ENCODE measurements around the gene MYLK4. TPM values are rescaled to one million over a fixed set of nuclear protein-coding genes. Genes with fewer than 3 reads are reported as not detected.

The MYLK4 gene
- total RNA-seq, 4 donors from 2014 or later = 0.65 to 1.5 (median 0.93) TPM

DNA sequence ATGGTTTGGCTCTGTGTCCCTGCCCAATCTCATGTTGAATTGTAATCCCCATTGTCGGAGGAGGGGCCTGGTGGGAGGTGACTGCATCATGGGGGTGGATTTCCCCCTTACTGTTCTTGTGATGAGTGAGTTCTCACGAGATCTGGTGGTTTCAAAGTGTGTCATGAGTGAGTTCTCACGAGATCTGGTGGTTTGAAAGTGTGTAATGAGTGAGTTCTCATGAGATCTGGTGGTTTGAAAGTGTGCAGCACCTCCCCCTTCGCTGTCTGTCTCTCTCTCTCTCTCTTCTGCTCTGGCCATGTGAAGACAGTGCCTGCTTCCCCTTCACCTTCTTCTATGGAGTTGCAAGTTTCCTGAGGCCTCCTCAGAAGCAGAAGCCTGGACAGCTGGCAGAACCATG lies 87.6 kb downstream of the MYLK4 start:
- TF ChIP-seq, protein P1, sequence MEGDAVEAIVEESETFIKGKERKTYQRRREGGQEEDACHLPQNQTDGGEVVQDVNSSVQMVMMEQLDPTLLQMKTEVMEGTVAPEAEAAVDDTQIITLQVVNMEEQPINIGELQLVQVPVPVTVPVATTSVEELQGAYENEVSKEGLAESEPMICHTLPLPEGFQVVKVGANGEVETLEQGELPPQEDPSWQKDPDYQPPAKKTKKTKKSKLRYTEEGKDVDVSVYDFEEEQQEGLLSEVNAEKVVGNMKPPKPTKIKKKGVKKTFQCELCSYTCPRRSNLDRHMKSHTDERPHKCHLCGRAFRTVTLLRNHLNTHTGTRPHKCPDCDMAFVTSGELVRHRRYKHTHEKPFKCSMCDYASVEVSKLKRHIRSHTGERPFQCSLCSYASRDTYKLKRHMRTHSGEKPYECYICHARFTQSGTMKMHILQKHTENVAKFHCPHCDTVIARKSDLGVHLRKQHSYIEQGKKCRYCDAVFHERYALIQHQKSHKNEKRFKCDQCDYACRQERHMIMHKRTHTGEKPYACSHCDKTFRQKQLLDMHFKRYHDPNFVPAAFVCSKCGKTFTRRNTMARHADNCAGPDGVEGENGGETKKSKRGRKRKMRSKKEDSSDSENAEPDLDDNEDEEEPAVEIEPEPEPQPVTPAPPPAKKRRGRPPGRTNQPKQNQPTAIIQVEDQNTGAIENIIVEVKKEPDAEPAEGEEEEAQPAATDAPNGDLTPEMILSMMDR (IDR thresholded peaks at IDR 0.05; ENCODE audit: low read depth) = no peak

DNA sequence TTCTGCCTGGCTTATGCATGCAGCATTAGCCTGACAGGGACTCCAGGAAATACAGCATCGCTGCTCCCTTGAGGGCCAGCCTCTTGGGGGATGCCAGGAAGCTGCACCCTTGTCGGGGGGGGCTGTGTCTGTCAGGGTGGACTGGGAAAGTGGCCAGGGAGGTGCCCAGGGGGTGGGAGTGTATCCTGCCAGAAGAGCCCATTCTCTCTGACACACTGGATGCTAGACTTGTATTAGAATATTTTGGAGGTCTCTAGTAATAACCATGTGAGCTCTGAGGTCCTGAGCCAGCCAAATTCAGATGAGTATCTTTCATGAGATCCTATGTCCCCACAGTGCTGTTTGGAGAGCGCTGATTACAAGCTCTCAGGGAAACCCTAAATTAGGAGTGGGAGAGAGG lies 89.1 kb downstream of the MYLK4 start:
- TF ChIP-seq, protein P1 (IDR thresholded peaks at IDR 0.05; ENCODE audit: low read depth) = no peak

DNA sequence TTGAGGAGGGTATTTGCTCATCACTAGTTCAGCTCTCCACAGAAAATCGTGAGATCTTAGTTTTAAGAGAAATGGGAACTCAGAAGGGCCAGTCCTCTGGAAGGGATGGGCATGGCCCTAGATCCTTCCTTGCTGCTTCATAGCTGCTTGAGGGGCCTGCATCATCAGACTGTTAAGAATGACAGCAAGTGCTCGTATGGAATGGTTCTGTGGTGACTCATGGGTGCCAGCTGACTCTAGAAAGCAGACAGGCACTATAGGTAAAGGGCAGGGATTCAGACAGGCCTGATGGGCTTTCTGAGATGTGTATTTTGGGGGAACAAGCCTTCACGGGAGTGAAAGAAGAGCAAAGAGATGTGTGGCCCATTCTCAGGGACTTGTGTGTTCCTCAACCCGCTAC lies 90.8 kb downstream of the MYLK4 start:
- TF ChIP-seq, protein P1 (IDR thresholded peaks at IDR 0.05; ENCODE audit: low read depth) = no peak

DNA sequence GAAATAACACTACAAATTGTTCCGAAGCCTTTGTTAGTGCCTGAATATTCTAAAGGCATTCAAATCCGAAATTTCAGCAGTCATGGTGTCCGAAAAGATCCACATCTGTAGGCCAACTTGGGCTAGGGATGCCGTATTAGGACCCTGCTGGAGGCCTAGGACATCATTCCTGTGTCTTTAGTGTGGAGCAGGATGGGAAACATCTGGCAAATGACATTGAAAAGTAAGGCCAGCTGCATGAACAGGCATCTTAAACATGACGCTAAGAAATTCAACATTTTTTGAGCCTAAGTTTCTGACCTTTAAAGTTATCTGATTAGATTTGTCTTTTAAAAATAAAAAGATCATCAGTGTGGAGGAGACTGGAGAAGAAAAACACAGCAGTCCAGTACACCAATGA lies 91.3 kb downstream of the MYLK4 start:
- TF ChIP-seq, protein P1 (IDR thresholded peaks at IDR 0.05; ENCODE audit: low read depth) = no peak

DNA sequence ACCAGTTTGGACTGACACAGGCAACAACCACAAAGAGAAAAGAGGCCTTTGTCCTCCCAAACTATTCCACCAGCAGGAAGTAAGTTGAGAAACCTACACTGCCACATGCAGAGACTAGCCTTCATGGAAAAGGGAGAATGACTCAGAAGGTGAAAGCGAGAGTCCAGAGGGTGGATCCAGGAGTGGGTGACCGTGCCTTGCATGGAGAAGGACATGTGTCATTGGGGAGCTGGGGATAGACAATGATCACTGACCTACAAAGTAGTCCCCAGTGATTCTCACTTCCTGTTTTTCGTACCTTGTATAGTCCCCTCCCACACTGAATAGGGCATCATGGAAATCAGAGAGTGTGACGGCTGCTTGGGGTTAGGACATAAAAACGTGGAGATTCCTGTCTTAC lies 91.9 kb downstream of the MYLK4 start:
- TF ChIP-seq, protein P1 (IDR thresholded peaks at IDR 0.05; ENCODE audit: low read depth) = no peak

DNA sequence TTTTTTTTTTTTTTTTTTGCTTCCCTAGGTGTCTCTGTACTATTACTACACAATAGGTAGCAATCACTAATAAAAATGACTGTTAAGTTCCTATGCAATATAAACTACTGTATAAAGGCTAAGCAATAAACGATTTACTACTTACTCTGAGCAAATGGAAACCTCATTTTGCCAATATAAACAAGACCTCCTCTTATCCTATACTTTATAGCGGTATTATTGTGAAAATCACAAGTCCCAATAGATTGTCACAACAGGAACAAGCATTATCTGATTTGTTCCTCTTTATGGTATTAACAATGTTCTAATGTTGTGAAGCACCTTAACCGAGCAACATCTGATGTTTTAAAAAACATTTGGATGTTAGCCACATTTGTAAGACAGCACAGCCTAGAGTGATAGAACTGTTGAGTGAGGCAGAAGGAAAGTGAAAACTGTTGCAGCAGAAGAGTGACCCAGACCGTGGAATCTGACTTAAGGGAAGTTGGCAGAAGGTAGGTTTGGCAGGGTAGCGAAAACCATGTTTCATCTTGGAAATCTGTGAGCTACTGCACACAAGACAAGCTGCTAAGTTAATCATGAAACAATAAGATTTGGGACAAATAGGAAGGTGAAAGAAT lies 94.2 kb downstream of the MYLK4 start:
- TF ChIP-seq, protein P1 (IDR thresholded peaks at IDR 0.05; ENCODE audit: low read depth) = no peak

DNA sequence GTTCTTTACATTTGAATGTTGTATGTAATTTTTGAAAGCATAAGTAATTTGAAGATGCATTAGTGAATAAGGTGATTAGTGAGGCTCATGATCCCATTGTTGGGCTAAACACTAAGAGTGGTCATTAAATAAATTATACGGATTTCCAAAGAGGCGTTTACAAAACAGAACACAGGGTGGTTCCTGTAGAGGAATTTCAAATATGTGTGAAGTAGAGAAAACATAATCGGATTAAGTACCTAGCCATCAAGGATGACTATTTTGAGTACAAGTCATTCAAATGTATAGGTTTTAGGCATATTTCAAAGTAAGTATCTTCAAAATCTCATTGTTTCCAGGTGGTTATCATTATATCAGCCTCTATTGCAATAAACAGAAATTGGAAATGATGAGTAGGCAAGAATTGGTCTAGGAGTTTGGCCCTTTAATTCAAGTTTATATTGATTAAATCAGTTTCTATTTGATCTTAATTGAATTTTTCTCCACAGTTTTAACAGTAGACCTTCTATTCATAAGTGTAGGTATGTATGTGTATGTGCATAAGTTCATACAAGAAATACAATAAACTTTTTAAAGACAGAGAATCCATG lies 94.8 kb downstream of the MYLK4 start:
- TF ChIP-seq, protein P1 (IDR thresholded peaks at IDR 0.05; ENCODE audit: low read depth) = no peak

Data from subcutaneous adipose tissue (tissue), 4 donors.